WTC11 (cell line): ENCODE results near the gene TUBGCP6. TPM values are rescaled to one million over a fixed set of nuclear protein-coding genes. Genes with fewer than 3 reads are reported as not detected.

Source experiments
- ATAC-seq: fragments of 200-7000 bp; cut with Tn5 transposase; 2 replicates; pipeline ENCODE4 v1.10.0; 2021; ENCODE audit warnings: mild to moderate bottlenecking, moderate library complexity
- Bru-seq: library from RNA; stranded (reverse); fragments of 400-500 nt; gene quantifications from one replicate; lab custom pipeline; 2021; lab: Mats Ljungman, UMichigan
- CTCF ChIA-PET: fragments of 300-600 bp; sonication (Branson Sonifier 250); formaldehyde crosslinking; loops from one replicate; lab custom pipeline; 2021; ENCODE audit warnings: antibody characterized with exemption; lab: Charles Lee
- POLR2A ChIA-PET: fragments of 350-600 bp; sonication (Branson Sonifier 250); formaldehyde crosslinking; loops from one replicate; lab custom pipeline; 2021; ENCODE audit warnings: antibody characterized with exemption; lab: Charles Lee
- DNase-seq: peaks from one replicate; pipeline ENCODE4 v3.0.0; 2021; ENCODE audit warnings: low spot score
- H3K27ac Mint-ChIP-seq: 2 replicates; pipeline ENCODE4 v1.8.0; 2021; ENCODE audit warnings: mixed read lengths
- H3K27me3 Mint-ChIP-seq: 2 replicates; pipeline ENCODE4 v1.8.0; 2021; ENCODE audit warnings: low read depth, mild to moderate bottlenecking, moderate library complexity, mixed read lengths
- H3K36me3 Mint-ChIP-seq: 2 replicates; pipeline ENCODE4 v1.8.0; 2021; ENCODE audit warnings: mixed read lengths
- H3K4me1 Mint-ChIP-seq: 2 replicates; pipeline ENCODE4 v1.8.0; 2022; ENCODE audit warnings: mixed read lengths
- H3K4me3 Mint-ChIP-seq: 2 replicates; pipeline ENCODE4 v1.8.0; 2021; ENCODE audit warnings: mild to moderate bottlenecking, moderate library complexity, mixed read lengths
- H3K9me3 Mint-ChIP-seq: 2 replicates; pipeline ENCODE4 v1.8.0; 2021; ENCODE audit warnings: mixed read lengths
- CREB1 ChIP-seq: sonication (generic); formaldehyde crosslinking; IDR thresholded peaks from 2 replicates; pipeline ENCODE4 v1.8.0; 2023; ENCODE audit warnings: mild to moderate bottlenecking, missing genetic modification reagents
- CREM ChIP-seq: sonication (generic); formaldehyde crosslinking; IDR thresholded peaks from 2 replicates; pipeline ENCODE4 v1.8.1; 2022; ENCODE audit warnings: mild to moderate bottlenecking, missing genetic modification reagents, moderate library complexity
- ETV6 ChIP-seq: sonication (generic); formaldehyde crosslinking; IDR thresholded peaks from 2 replicates; pipeline ENCODE4 v1.8.1; 2022; ENCODE audit warnings: mild to moderate bottlenecking, missing genetic modification reagents
- FOXJ3 ChIP-seq: sonication (generic); formaldehyde crosslinking; IDR thresholded peaks from 2 replicates; pipeline ENCODE4 v1.9.0; 2021; ENCODE audit warnings: missing genetic modification reagents, mild to moderate bottlenecking, borderline replicate concordance
- FOXK1 ChIP-seq: sonication (generic); formaldehyde crosslinking; IDR thresholded peaks from 2 replicates; pipeline ENCODE4 v1.8.0; 2022; ENCODE audit warnings: mild to moderate bottlenecking, moderate library complexity, missing genetic modification reagents
- FOXP1 ChIP-seq: sonication (generic); formaldehyde crosslinking; IDR thresholded peaks from 2 replicates; pipeline ENCODE4 v1.8.0; 2022; ENCODE audit warnings: missing genetic modification reagents, mild to moderate bottlenecking, moderate library complexity, borderline replicate concordance
- GABPB1 ChIP-seq: sonication (generic); formaldehyde crosslinking; IDR thresholded peaks from 2 replicates; pipeline ENCODE4 v1.8.1; 2023; ENCODE audit warnings: mild to moderate bottlenecking, missing genetic modification reagents
- NFYB ChIP-seq: sonication (generic); formaldehyde crosslinking; conservative IDR thresholded peaks from 2 replicates; pipeline ENCODE4 v1.8.0; 2022; ENCODE audit warnings: low read depth, missing genetic modification reagents
- SMAD3 ChIP-seq: sonication (generic); formaldehyde crosslinking; IDR thresholded peaks from 2 replicates; pipeline ENCODE4 v1.8.0; 2022; ENCODE audit warnings: missing genetic modification reagents, mild to moderate bottlenecking, borderline replicate concordance
- SMAD4 ChIP-seq: sonication (generic); formaldehyde crosslinking; IDR thresholded peaks from 2 replicates; pipeline ENCODE4 v1.8.0; 2022; ENCODE audit warnings: mild to moderate bottlenecking, missing genetic modification reagents
- SOX15 ChIP-seq: fragments of 250-450 bp; sonication (Bioruptor Pico); IDR thresholded peaks from 2 replicates; pipeline ENCODE4 v1.9.0; 2021; ENCODE audit warnings: mild to moderate bottlenecking
- SP1 ChIP-seq: sonication (generic); formaldehyde crosslinking; conservative IDR thresholded peaks from 2 replicates; pipeline ENCODE4 v1.8.1; 2022; ENCODE audit warnings: missing genetic modification reagents
- TEAD1 ChIP-seq: sonication (generic); formaldehyde crosslinking; IDR thresholded peaks from 2 replicates; pipeline ENCODE4 v1.8.0; 2022; ENCODE audit warnings: mild to moderate bottlenecking, missing genetic modification reagents
- ZNF219 ChIP-seq: sonication (generic); formaldehyde crosslinking; IDR thresholded peaks from 2 replicates; pipeline ENCODE4 v1.8.0; 2023; ENCODE audit warnings: missing genetic modification reagents, mild to moderate bottlenecking, borderline replicate concordance
- ZNF232 ChIP-seq: sonication (generic); formaldehyde crosslinking; IDR thresholded peaks from 2 replicates; pipeline ENCODE4 v1.8.0; 2022; ENCODE audit warnings: mild to moderate bottlenecking, missing genetic modification reagents
- long read RNA-seq, 3 experiments: library from RNA in 1 of 3; library from capped mRNA in 1 of 3; library from polyadenylated mRNA in 1 of 3; unstranded in 2 of 3; stranded (forward) in 1 of 3; transcript quantifications; one replicate each; pipeline ENCODE4 v2.0.0, GENCODE V29; 2021
- total RNA-seq: library from RNA; stranded (reverse); gene quantifications from 3 replicates; pipeline ENCODE4 v1.2.3, GENCODE V29; 2021
- TF ChIP-seq, protein P1 (sequence below): sonication (generic); formaldehyde crosslinking; IDR thresholded peaks from 2 replicates; pipeline ENCODE4 v1.8.0; 2023; ENCODE audit warnings: missing genetic modification reagents, mild to moderate bottlenecking, borderline replicate concordance
- TF ChIP-seq, protein P2 (sequence below): sonication (generic); formaldehyde crosslinking; IDR thresholded peaks from 2 replicates; pipeline ENCODE4 v1.8.0; 2022; ENCODE audit warnings: missing genetic modification reagents
- TF ChIP-seq, protein P3 (sequence below): sonication (generic); formaldehyde crosslinking; IDR thresholded peaks from 2 replicates; pipeline ENCODE4 v1.8.1; 2023; ENCODE audit warnings: mild to moderate bottlenecking, moderate library complexity, missing genetic modification reagents
- TF ChIP-seq, protein P4 (sequence below): fragments of 250-450 bp; sonication (Bioruptor Pico); conservative IDR thresholded peaks from 2 replicates; pipeline ENCODE4 v1.9.0; 2021; ENCODE audit warnings: mild to moderate bottlenecking

Gene TUBGCP6, protein sequence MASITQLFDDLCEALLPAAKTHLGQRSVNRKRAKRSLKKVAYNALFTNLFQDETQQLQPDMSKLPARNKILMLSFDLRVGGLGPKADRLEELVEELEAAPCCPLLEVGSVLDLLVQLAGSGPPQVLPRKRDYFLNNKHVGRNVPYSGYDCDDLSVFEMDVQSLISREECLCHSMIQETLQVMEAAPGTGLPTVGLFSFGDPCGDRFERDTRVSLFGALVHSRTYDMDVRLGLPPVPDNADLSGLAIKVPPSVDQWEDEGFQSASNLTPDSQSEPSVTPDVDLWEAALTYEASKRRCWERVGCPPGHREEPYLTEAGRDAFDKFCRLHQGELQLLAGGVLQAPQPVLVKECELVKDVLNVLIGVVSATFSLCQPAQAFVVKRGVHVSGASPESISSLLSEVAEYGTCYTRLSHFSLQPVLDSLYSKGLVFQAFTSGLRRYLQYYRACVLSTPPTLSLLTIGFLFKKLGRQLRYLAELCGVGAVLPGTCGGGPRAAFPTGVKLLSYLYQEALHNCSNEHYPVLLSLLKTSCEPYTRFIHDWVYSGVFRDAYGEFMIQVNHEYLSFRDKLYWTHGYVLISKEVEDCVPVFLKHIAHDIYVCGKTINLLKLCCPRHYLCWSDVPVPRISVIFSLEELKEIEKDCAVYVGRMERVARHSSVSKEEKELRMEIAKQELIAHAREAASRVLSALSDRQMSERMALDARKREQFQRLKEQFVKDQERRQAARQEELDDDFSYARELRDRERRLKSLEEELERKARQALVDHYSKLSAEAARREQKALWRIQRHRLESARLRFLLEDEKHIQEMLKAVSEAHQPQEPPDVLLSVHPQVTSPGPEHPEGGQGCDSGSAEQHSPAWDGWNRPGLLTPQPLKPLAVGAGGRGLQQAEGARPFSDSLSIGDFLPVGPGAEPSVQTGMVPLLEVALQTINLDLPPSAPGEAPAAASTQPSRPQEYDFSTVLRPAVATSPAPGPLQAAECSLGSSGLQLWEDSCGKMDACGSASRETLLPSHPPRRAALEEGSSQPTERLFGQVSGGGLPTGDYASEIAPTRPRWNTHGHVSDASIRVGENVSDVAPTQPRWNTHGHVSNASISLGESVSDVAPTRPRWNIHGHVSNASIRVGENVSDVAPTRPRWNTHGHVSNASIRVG (N-terminal part only)
- total RNA-seq (36.3 to 45.4 TPM (median 40.8 TPM) in 3 replicates), Bru-seq, nascent RNA (percentile 51 among the genes with signal in this experiment)
- long read RNA-seq, experiment 1, full-length matches to known transcripts: 20 of 87 reads
- long read RNA-seq, experiment 1, partial matches to known transcripts: 27 of 87 reads
- long read RNA-seq, experiment 1, other reads (novel, unspliced or antisense): 40 of 87 reads
- long read RNA-seq, experiment 2, full-length matches to known transcripts: 2 of 35 reads
- long read RNA-seq, experiment 2, partial matches to known transcripts: 15 of 35 reads
- long read RNA-seq, experiment 2, other reads (novel, unspliced or antisense): 18 of 35 reads
- long read RNA-seq, experiment 3: 0 reads

DNA sequence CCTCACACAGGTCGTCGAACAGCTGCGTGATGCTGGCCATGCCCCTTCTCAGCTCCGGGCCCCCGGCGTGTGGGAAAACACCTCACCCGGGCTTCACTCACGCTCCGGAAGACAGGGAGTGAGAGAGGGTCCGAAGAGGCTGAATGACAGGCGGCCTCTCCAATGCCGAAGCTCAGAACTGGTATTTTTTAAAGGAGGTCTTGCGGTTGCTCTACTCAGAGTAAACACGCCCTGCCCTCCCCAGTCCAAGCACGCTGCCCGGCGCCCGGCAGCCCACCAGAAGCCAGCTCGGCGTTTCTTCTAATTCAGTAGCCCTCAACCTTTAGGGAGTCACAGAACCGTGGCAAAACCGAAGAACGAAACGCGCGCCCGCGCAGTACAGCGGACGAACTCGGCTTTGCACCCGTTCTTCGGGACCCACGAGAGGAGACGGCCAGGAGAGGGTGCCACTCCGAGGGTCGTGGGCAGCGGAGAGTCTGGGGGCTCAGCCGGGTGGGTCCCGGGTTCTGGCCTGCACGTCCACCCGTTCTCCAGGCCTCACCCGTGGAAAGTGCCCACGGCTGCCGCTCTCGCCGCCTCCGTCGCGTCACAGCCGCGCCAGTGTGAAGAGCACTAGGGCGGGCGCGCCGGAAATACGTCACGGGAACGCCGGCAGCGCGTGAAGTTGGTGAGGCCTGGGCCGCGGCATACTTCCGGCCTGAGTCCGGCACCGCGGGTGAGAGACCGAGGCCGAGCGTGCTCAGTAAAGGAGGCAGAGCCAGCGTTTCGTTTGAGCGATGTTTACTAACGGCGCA is at the start of gene TUBGCP6:
TUBGCP6 (minus strand) TSS at position 604 of the 794 bp plus-strand sequence; CDS start at position 40, 564 bp downstream.
- ChIA-PET CTCF (interaction anchor here (0.7 to 2.0 kb wide), 5 partner anchors 62 to 97 kb away, joined by 3 to 5 read pairs (median 3); partner anchors contain the start of gene PLXNB2), POLR2A (no interaction called here)
- ATAC-seq (peak; percentile 72), DNase-seq (peak; percentile 91)
- H3K27ac Mint-ChIP-seq: peak within 1 kb of the TSS; percentile 99
- peaks cover 16% of the 10 kb centered on the region for H3K4me1 Mint-ChIP-seq
- H3K4me3 Mint-ChIP-seq: peak within 1 kb of the TSS; percentile 99
- no peaks in the 10 kb centered on the region for H3K9me3 Mint-ChIP-seq
- H3K36me3 Mint-ChIP-seq: 0 out of 2 replicates have a peak, but pooled peaks cover 2% of the 10 kb centered on the region
- no peaks in the 10 kb centered on the region for H3K27me3 Mint-ChIP-seq
- TF ChIP-seq SOX15: no peak
- TF ChIP-seq ZNF232: peak; percentile 61; the same call in 1 of the 2 replicates
- TF ChIP-seq TEAD1: peak; percentile 52
- TF ChIP-seq, protein P1, sequence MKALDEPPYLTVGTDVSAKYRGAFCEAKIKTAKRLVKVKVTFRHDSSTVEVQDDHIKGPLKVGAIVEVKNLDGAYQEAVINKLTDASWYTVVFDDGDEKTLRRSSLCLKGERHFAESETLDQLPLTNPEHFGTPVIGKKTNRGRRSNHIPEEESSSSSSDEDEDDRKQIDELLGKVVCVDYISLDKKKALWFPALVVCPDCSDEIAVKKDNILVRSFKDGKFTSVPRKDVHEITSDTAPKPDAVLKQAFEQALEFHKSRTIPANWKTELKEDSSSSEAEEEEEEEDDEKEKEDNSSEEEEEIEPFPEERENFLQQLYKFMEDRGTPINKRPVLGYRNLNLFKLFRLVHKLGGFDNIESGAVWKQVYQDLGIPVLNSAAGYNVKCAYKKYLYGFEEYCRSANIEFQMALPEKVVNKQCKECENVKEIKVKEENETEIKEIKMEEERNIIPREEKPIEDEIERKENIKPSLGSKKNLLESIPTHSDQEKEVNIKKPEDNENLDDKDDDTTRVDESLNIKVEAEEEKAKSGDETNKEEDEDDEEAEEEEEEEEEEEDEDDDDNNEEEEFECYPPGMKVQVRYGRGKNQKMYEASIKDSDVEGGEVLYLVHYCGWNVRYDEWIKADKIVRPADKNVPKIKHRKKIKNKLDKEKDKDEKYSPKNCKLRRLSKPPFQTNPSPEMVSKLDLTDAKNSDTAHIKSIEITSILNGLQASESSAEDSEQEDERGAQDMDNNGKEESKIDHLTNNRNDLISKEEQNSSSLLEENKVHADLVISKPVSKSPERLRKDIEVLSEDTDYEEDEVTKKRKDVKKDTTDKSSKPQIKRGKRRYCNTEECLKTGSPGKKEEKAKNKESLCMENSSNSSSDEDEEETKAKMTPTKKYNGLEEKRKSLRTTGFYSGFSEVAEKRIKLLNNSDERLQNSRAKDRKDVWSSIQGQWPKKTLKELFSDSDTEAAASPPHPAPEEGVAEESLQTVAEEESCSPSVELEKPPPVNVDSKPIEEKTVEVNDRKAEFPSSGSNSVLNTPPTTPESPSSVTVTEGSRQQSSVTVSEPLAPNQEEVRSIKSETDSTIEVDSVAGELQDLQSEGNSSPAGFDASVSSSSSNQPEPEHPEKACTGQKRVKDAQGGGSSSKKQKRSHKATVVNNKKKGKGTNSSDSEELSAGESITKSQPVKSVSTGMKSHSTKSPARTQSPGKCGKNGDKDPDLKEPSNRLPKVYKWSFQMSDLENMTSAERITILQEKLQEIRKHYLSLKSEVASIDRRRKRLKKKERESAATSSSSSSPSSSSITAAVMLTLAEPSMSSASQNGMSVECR (CRISPR knock-in tag): peak; percentile 88; the same call in 1 of the 2 replicates
- TF ChIP-seq FOXJ3: no peak
- 0 out of 2 replicates have a peak, but pooled peaks have one; percentile 15 for TF ChIP-seq SMAD4
- peak; percentile 100 for TF ChIP-seq CREM
- peak; percentile 43; the same call in 1 of the 2 replicates for TF ChIP-seq FOXP1 (CRISPR knock-in tag)
- TF ChIP-seq, protein P2, sequence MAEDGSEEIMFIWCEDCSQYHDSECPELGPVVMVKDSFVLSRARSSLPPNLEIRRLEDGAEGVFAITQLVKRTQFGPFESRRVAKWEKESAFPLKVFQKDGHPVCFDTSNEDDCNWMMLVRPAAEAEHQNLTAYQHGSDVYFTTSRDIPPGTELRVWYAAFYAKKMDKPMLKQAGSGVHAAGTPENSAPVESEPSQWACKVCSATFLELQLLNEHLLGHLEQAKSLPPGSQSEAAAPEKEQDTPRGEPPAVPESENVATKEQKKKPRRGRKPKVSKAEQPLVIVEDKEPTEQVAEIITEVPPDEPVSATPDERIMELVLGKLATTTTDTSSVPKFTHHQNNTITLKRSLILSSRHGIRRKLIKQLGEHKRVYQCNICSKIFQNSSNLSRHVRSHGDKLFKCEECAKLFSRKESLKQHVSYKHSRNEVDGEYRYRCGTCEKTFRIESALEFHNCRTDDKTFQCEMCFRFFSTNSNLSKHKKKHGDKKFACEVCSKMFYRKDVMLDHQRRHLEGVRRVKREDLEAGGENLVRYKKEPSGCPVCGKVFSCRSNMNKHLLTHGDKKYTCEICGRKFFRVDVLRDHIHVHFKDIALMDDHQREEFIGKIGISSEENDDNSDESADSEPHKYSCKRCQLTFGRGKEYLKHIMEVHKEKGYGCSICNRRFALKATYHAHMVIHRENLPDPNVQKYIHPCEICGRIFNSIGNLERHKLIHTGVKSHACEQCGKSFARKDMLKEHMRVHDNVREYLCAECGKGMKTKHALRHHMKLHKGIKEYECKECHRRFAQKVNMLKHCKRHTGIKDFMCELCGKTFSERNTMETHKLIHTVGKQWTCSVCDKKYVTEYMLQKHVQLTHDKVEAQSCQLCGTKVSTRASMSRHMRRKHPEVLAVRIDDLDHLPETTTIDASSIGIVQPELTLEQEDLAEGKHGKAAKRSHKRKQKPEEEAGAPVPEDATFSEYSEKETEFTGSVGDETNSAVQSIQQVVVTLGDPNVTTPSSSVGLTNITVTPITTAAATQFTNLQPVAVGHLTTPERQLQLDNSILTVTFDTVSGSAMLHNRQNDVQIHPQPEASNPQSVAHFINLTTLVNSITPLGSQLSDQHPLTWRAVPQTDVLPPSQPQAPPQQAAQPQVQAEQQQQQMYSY (CRISPR knock-in tag): no peak
- TF ChIP-seq ZNF219 (CRISPR knock-in tag): no peak
- TF ChIP-seq ETV6: peak; percentile 89
- TF ChIP-seq SMAD3: peak; percentile 58; the same call in 1 of the 2 replicates
- peak; percentile 89 for TF ChIP-seq GABPB1 (CRISPR knock-in tag)
- TF ChIP-seq, protein P3, sequence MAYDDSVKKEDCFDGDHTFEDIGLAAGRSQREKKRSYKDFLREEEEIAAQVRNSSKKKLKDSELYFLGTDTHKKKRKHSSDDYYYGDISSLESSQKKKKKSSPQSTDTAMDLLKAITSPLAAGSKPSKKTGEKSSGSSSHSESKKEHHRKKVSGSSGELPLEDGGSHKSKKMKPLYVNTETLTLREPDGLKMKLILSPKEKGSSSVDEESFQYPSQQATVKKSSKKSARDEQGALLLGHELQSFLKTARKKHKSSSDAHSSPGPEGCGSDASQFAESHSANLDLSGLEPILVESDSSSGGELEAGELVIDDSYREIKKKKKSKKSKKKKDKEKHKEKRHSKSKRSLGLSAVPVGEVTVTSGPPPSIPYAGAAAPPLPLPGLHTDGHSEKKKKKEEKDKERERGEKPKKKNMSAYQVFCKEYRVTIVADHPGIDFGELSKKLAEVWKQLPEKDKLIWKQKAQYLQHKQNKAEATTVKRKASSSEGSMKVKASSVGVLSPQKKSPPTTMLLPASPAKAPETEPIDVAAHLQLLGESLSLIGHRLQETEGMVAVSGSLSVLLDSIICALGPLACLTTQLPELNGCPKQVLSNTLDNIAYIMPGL (CRISPR knock-in tag): peak; percentile 76
- TF ChIP-seq, protein P4, sequence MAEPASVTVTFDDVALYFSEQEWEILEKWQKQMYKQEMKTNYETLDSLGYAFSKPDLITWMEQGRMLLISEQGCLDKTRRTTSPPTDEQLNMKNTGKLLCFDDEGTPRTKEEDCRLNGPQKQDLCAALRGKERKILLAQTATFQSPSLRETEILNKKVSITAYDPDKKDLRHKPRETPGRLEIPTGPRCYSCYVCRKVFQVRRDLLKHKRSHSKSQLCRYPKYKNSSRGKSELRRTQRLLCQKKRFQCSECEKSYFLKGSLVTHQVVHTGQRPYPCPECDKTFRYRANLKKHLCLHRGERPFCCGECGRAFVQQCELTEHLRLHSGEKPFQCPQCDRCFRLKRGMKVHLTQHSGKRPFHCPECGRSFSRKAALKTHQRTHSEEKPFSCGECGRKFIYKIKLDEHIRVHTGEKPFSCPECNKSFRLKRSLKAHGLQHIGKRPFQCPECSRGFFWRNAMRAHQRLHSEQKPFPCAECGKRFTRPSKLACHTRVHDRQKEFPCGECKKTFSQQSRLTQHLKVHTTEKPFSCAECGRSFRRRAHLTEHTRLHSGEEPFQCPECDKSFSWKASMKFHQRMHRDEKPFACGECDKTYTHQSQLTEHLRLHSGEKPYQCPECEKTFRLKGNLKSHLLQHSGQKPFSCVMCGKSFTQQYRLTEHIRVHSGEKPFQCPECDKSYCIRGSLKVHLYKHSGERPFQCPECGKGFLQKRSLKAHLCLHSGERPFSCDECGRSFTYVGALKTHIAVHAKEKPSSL (CRISPR knock-in tag): no peak
- peak; percentile 90 for TF ChIP-seq SP1 (CRISPR knock-in tag)
- TF ChIP-seq CREB1 (CRISPR knock-in tag): peak; percentile 95
- peak; percentile 97 for TF ChIP-seq FOXK1 (CRISPR knock-in tag)
- TF ChIP-seq NFYB: peak; percentile 34; the same call in 1 of the 2 replicates
